ENCODE measurements around the gene IL1RN.

IL1RN gene

DNA sequence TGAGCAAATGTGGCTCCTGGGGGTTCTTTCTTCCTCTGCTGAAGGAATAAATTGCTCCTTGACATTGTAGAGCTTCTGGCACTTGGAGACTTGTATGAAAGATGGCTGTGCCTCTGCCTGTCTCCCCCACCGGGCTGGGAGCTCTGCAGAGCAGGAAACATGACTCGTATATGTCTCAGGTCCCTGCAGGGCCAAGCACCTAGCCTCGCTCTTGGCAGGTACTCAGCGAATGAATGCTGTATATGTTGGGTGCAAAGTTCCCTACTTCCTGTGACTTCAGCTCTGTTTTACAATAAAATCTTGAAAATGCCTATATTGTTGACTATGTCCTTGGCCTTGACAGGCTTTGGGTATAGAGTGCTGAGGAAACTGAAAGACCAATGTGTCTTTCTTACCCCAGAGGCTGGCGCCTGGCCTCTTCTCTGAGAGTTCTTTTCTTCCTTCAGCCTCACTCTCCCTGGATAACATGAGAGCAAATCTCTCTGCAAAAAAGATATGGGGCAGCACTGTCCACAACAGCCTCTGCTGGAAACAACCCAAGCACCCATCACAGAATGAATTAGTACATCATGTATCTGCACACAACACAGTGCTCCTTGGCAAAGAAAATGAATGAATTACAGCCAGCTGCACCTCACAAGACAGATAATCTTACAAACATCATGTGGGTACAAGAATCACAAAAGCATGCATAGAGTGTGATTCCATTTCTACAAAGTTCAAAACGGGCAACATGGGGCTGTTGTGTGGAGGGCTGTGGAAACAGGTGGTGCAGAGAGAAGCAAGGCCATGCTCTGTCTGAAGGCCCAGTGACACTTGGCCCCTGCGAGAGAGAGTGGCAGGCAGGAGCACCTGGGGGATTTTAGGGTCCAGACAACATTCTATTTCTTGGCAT lies 6.6 kb downstream of the IL1RN start:
- no peak for DNase-seq (ENCODE audit: low spot score)
- no peak for TF ChIP-seq CTCF (IDR thresholded peaks at IDR 0.05; ENCODE audit: extremely low read depth, insufficient read depth, missing control alignments)
- in situ Hi-C loops (cut with MboI; ENCODE audit: low pct_unique_long_range_greater_than_20kb, low sequenced_read_pairs, unreplicated experiment): loop anchor here (10.0 kb wide), 1 partner anchor 241 kb away; no protein-coding TSS in a partner anchor

- TF ChIP-seq CTCF (IDR thresholded peaks at IDR 0.05; ENCODE audit: extremely low read depth, insufficient read depth, missing control alignments): no peak
- no peak for DNase-seq (ENCODE audit: low spot score)
- in situ Hi-C loops (cut with MboI; ENCODE audit: low pct_unique_long_range_greater_than_20kb, low sequenced_read_pairs, unreplicated experiment): loop anchor here (10.0 kb wide), 1 partner anchor 240 kb away; no protein-coding TSS in a partner anchor
Measured at GRCh38 chr2:113134717-113135116, 7.3 kb downstream of the IL1RN start.

DNA sequence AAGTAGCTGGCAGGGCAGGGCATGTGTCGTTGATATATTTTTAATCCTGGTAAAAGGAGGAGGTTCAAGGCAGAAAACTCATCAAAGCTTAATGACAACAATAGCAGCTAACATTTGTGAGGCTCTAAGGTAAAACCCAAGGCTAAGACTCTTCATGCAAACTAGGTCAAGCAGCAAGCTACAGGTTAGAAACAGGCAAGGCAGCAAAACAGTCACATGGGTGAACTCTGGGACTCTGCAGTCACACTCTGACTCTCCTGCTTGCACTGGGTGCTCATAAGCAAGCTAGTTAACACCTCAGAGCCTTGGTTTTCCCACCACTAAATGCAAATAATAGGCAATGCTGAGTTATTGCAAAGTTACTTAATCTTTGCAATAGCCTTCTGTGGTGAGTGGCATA lies 7.9 kb downstream of the IL1RN start:
- DNase-seq (ENCODE audit: low spot score): no peak
- in situ Hi-C loops (cut with MboI; ENCODE audit: low pct_unique_long_range_greater_than_20kb, low sequenced_read_pairs, unreplicated experiment): loop anchor here (10.0 kb wide), 1 partner anchor 239 kb away; no protein-coding TSS in a partner anchor
- no peak for TF ChIP-seq CTCF (IDR thresholded peaks at IDR 0.05; ENCODE audit: extremely low read depth, insufficient read depth, missing control alignments)

GRCh38 chr2:113136828-113137775 lies 9.7 kb downstream of the IL1RN start:
- peak; percentile 67 for TF ChIP-seq CTCF (IDR thresholded peaks at IDR 0.05; ENCODE audit: extremely low read depth, insufficient read depth, missing control alignments)
- DNase-seq (ENCODE audit: low spot score): peak; percentile 53
- in situ Hi-C loops (cut with MboI; ENCODE audit: low pct_unique_long_range_greater_than_20kb, low sequenced_read_pairs, unreplicated experiment): loop anchor here (10.0 kb wide), 1 partner anchor 238 kb away; no protein-coding TSS in a partner anchor

DNA sequence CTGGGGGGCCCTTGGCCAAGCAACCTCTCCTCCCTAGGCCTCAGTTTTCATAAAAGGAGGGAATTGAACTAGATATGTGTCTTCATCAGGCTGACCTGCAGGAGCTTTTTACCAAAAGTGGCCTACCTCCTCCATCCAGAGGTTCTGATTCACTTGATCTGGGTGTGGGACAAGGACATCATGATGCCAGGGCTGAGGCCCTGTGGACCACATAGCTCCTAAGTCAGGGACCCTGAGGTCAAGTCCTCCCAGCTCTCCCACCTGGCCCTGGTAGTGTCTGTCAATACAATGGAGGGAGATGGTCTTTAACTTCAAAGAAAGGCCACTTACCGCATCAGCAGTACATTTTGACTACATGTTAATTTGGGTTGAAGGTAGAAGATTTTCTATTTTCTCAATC lies 10.4 kb downstream of the IL1RN start:
- in situ Hi-C loops (cut with MboI; ENCODE audit: low pct_unique_long_range_greater_than_20kb, low sequenced_read_pairs, unreplicated experiment): loop anchor here (10.0 kb wide), 1 partner anchor 237 kb away; no protein-coding TSS in a partner anchor
- TF ChIP-seq CTCF (IDR thresholded peaks at IDR 0.05; ENCODE audit: extremely low read depth, insufficient read depth, missing control alignments): no peak
- DNase-seq (ENCODE audit: low spot score): no peak

All from GM13977 (cell line).